ENCODE results near the gene HIRIP3. TPM values are rescaled to one million over a fixed set of nuclear protein-coding genes. Genes with fewer than 3 reads are reported as not detected.

Gene HIRIP3
- total and polyA plus RNA-seq, 2 donors (not counting 3 experiments of a cell fraction or from before 2014, with no cell fraction given): 6.7 to 8.6 TPM

DNA sequence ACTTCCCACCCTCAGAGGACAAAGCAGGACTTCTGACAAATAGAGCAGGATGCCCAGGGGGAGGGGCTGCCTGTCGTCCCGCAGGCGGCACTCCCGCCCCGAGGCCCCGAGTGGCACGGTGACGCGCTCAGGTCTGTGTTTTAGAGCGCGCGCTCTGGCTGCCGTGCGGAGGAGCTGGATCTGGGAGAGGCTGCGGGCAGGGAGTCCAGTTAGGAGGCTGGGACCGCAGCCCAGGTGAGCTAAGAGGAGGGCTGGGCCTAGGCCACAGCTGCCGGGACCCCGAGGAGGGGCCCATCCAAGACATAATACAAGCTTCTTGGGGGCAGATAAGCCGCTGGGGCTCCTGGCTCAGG lies 9.0 kb upstream of the HIRIP3 start:
- no peak overlapping the region for H3K4me3 ChIP-seq (replicated peaks in 1 of 3; ENCODE audit: insufficient read depth in 1 of 3, low read depth in 1 of 3, low read length in 3 of 3)
- TF ChIP-seq MYC (IDR thresholded peaks at IDR 0.05; ENCODE audit: low read depth, low read length) (no peak), GATA2 (IDR thresholded peaks at IDR 0.05; ENCODE audit: insufficient read depth, insufficient read length, low read depth, low read length) (no peak), POLR2A (IDR thresholded peaks at IDR 0.05; ENCODE audit: low read depth, low read length) (no peak), FOS (IDR thresholded peaks at IDR 0.05; ENCODE audit: borderline replicate concordance, insufficient read depth, low read length) (no peak), JUN (IDR thresholded peaks at IDR 0.05; ENCODE audit: borderline replicate concordance, insufficient read depth, insufficient read length, low read depth) (no peak), EZH2 (IDR thresholded peaks at IDR 0.05; ENCODE audit: borderline replicate concordance, low read depth, low read length, severe bottlenecking) (no peak), MAX (IDR thresholded peaks at IDR 0.05; ENCODE audit: insufficient read depth, insufficient read length) (no peak), POLR2AphosphoS5 (IDR thresholded peaks at IDR 0.05; ENCODE audit: insufficient read depth, low read depth, low read length) (no peak)
- TF ChIP-seq, protein P1, sequence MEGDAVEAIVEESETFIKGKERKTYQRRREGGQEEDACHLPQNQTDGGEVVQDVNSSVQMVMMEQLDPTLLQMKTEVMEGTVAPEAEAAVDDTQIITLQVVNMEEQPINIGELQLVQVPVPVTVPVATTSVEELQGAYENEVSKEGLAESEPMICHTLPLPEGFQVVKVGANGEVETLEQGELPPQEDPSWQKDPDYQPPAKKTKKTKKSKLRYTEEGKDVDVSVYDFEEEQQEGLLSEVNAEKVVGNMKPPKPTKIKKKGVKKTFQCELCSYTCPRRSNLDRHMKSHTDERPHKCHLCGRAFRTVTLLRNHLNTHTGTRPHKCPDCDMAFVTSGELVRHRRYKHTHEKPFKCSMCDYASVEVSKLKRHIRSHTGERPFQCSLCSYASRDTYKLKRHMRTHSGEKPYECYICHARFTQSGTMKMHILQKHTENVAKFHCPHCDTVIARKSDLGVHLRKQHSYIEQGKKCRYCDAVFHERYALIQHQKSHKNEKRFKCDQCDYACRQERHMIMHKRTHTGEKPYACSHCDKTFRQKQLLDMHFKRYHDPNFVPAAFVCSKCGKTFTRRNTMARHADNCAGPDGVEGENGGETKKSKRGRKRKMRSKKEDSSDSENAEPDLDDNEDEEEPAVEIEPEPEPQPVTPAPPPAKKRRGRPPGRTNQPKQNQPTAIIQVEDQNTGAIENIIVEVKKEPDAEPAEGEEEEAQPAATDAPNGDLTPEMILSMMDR (IDR thresholded peaks at IDR 0.05; ENCODE audit: extremely low read depth in 1 of 2, insufficient read depth in 1 of 2, low read depth in 1 of 2, low read length in 2 of 2): no peak
- no peak overlapping the region for H3K9ac ChIP-seq (replicated peaks; ENCODE audit: extremely low read depth, insufficient read depth, low read length)
- H4K20me1 ChIP-seq (replicated peaks; ENCODE audit: control insufficient read depth, extremely low read depth, insufficient read depth, low read length): no peaks in the 10 kb centered on the region
- H3K9me3 ChIP-seq (replicated peaks; ENCODE audit: control insufficient read depth, insufficient read depth, low read length): no peaks in the 10 kb centered on the region
- peaks cover 0 to 7% of the 10 kb centered on the region in 2 experiments for H3K36me3 ChIP-seq (ENCODE audit: control insufficient read depth in 2 of 2, extremely low read depth in 1 of 2, insufficient read depth in 2 of 2, low read length in 2 of 2)
- H3K9me1 ChIP-seq (replicated peaks; ENCODE audit: control insufficient read depth, extremely low read depth, insufficient read depth, low read length): no peaks in the 10 kb centered on the region
- FAIRE-seq: no peak
- H2AFZ ChIP-seq (ENCODE audit: low read depth, low read length): no peak overlapping the region
- intact Hi-C loops (cut with micrococcal nuclease) (no loop called here), dilution Hi-C loops (cut with MboI; ENCODE audit: extremely low pct_ligation_motif_present, low sequenced_read_pairs) (no loop called here)
- H3K4me1 ChIP-seq (ENCODE audit: control insufficient read depth, extremely low read depth, insufficient read depth, low read length): no peaks in the 10 kb centered on the region
- ChIA-PET POLR2A (no interaction called here), CTCF (interaction anchor here (2.4 to 3.8 kb wide), 4 partner anchors 14 to 304 kb away, joined by 10 to 26 read pairs (median 20); no protein-coding TSS in a partner anchor)
- H3K4me2 ChIP-seq (ENCODE audit: insufficient read depth, low read length): no peak overlapping the region
- no peaks in the 10 kb centered on the region for H3K79me2 ChIP-seq (ENCODE audit: control insufficient read depth, insufficient read depth, low read length)
- H3K27ac ChIP-seq (ENCODE audit: insufficient read depth, low read depth, low read length): no peak overlapping the region
- no TSS peak for BruUV-seq (replicated peaks)
- H3K27me3 ChIP-seq (ENCODE audit: control insufficient read depth in 2 of 2, insufficient read depth in 2 of 2, low read length in 2 of 2): peaks cover under 1 to 2% of the 10 kb centered on the region in 2 experiments
- DNase-seq (ENCODE audit: low read depth, low spot score): no peak
